Peyer's patch (tissue), 4 donors: ENCODE data around the gene PSAPL1.

Experiments
- CTCF ChIP-seq, 6 experiments: fragments of 450-650 bp in 4 of 6; fragments of 200-600 bp in 2 of 6; sonication (generic) in 1 of 6; IDR thresholded peaks; one replicate each; pipeline ENCODE4 v1.5.1; 2017 to 2019; ENCODE audit warnings: antibody characterized with exemption in 6 of 6, mild to moderate bottlenecking in 3 of 6, moderate library complexity in 1 of 6
- POLR2A ChIP-seq, 2 donors: fragments of 450-650 bp; IDR thresholded peaks; one replicate each; pipeline ENCODE4 v1.5.1; 2017; ENCODE audit warnings: antibody characterized with exemption in 2 of 2, mild to moderate bottlenecking in 2 of 2, moderate library complexity in 2 of 2

GRCh38 chr4:7434141-7434765, 477 bp downstream of the PSAPL1 start:
- TF ChIP-seq CTCF (IDR thresholded peaks at IDR 0.05) (no peak), POLR2A (IDR thresholded peaks at IDR 0.05) (no peak)
